HG03025 (cell line): ENCODE results near the gene RIMS4.
"Not testable (repeated sequence)": the region's sequence is repeated elsewhere in the genome, so short reads cannot be mapped to it uniquely, and the experiment has no call there.

Source experiments
- ATAC-seq: cut with Tn5 transposase; IDR thresholded peaks from one replicate; pipeline ENCODE4 v1.9.1; 2021; ENCODE audit warnings: mild to moderate bottlenecking, moderate library complexity; ENCODE audit not compliant: unreplicated experiment, low FRiP score

The RIMS4 gene

DNA sequence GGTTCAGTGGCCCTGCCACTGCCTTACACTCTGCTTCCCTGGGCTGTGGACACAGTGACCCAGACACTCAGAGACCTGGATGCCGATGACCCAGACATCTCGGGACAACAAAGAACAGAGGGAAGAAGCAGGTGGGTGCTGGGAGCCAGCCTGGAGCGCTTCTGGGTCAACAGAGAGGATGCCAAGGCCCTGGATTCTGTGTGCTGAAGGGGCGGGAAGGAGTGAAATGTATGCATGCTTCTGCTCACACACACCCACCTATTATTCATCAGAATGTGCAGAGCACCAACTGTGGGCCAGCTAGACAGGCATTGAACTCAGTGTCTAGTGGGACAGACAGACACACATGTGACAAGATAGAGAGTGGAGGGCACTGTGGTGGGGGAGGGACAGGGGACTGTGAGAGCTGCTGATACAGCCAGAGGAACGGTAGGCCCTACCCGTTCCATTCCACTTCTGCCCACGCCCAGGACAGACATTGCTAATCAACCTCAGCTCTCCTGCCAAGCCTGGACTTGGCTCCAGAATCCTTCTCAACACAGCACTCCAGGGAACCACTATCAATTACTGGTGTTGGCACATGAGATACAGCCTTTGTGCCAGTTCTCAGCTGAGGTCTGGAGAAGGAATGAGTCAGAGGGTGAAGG lies 44.5 kb downstream of the RIMS4 start:
- ATAC-seq: no peak

DNA sequence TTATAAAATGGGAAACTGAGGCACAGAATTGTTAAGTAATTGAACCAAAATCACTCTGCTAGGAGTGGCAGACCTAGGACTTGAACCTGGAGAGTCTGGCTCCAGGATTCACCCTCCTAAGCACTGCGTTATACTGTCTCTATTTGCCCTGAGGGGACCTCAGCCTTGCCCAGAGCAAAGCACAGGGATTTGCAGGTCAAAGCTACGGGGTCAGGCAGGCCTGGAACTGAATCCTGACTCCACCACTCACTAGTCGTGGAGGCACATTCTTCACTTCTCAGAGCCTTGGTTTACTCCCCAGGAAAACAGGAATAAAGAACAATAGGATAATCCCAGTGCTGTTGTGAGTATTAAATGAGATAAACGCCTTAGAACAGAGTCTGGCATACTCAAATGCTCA lies 45.3 kb downstream of the RIMS4 start:
- ATAC-seq: no peak

DNA sequence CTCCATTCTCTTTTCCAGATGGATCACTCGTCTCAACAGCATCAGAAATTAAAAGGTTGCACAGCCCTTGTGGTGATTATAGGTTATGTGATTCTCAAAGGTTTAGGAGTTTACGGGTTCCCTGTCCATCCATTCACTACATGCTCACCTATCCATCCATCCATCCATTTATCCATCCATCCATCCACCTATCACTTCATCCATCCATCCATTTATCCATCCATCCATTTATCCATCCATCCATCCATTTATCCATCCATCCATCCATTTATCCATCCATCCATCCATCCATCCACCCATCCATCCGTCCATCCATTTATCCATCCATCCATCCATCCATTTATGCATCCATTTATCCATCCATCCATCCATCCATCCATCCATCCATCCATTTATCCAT lies 46.5 kb downstream of the RIMS4 start:
- ATAC-seq: not testable (repeated sequence)

DNA sequence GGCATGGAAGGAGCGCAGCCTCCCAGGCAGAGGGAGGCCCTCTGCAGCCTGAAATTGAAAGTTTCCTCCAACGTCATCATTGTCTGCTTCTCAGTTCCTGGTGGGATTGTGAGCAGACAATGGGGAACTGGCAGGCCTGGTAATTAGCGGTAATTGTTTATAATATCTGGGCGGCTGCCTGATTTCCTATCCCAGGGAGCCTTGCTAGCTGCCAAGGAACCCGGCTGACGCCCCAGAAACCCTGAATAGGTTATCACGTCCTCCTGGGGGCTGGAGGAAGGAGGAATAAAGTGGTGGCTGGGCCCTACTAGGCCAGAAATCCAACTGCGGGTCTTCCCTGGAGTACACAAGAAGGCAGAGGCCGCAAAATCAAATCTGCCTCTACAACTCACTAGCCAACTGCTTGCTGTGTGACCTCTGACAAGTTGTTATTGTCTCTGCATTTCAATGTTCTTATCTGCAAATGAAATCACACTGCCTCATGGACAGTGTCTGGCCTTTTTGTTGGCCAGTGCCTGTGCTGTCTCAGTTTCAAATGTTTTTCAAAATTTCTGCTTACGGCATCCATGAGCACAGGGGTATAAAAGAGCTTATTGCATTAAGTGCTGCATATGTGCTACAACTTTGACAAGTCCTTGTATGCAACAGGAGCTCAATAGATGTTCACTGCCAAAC lies 47.7 kb downstream of the RIMS4 start:
- ATAC-seq: no peak

DNA sequence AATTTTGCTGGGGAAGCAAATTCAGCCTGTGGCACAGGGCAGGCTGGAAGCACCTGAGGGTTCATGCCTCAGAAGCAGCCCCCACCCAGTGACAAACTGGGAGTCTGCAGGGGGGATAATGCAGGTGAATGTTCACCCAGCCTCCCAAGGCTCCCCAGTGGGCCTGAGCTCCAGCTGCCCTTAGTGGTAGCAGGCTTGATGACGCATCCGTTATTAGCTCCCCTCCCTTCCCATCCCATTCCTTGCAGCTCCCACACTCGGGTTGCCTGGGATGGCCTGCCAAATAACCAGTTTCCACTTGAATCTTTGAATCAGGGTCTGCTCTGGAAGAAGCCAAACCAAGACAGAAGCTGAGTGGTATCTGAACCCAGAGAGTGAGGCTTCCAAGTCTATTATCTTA lies 48.9 kb downstream of the RIMS4 start:
- ATAC-seq: no peak

DNA sequence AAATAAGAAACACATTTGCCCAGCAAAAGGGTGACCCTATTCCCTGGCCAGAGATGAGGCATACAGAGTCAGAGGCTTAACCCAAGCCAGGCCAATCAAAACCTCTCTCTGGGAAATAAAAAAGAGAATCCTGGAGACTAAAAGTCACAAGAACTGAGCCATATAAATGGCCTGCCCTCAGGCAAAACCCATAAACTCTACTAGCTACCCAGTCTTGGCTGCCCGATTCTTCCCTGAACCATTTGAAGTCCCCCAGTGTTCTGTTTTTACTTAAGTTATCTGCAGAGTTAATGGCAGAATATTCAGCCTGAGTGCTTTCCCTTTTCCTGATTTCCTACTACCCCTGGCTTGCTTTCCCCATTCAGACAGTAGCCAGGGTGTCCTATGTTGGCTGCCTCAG lies 50.8 kb downstream of the RIMS4 start:
- no peak for ATAC-seq

DNA sequence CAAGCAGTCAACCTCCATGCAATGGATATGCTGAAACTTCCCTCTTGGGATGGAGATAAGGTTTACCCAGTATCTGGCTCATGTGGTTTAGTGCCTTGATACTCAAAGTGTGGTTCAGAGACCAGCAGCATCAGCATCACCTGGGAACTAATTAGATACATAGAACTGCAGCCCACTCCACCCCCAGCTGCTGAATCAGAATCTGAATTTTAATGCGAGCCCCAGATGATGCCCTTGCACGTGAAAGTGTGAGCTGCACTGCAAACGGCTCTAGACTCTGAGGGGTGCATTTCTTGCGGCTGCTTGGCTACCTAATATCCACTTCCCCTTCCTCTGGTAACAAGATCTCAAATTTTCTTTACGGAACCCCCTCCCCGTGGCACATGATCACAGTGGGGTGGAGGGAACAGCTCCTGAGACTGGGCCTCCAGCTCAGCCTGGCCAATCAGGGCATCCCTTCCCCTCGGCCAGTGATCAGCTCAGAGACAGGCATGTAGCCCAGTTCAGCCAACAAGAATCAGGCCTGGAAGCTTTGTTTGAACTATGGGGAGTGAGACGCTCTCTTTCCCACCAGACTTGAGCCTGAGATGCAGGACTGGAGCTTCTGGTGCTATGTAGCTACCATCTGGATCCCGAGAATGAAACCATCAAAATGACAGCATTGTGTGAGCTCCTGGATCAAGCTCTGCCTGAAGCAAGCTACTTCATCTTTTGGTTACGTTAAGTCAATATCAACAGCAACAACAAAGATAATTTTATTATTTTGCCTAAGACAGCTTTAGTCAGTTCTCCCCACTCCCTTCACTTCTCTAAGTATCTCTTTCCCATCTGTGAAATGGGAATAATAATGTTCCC lies 51.9 kb downstream of the RIMS4 start:
- ATAC-seq: no peak

DNA sequence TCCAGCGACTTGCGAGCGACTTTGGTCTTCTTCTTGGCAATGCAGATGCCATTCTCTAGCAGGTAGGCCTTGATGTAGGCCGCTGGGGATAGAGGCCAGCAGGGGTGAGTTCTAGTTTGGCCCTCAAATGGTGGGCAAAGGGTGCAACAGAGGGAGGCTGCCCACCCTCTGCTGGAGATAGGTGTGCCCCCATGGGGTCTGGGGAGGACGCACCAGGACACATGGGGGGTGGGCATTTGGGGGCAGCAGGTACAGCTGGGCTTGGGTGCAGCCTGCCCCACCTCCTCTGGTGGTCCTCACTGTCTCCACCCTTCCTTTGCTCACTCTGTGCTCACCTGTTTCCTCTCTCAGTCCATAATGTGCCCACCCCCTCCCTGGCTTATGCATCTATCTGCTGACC lies 53.4 kb downstream of the RIMS4 start:
- ATAC-seq: no peak

DNA sequence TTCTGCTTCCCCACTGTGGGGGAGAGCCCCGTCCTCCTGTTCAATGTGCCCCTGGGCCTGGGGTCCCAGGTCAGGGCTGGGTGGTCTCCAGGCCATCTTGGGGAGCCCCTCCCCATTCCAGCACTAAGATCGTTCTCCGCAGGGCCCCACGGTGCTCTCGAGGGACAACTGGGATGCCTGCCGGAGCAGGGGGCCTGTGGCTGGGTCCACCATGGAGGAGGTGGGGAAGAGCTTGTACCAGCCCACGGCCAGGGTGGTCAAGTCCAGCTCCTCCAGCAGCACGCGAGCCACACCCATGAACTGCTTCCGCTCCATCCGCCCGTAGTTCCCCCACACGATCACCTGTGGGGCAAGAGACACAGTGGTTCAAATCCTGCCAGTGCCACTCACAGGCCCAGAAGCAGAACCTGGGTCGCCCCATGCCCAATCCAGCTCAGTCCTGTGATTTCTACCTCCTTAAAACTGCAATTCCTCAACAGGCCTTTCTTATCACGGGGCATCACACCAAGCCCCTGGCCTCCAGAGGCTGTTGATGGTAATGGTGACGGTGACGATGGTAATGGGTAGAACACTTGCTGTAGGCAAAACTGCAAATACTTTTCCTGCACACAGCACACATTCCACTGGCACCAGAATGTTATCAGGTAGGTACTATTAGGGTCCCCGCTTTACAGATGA lies 54.2 kb downstream of the RIMS4 start:
- ATAC-seq: no peak

DNA sequence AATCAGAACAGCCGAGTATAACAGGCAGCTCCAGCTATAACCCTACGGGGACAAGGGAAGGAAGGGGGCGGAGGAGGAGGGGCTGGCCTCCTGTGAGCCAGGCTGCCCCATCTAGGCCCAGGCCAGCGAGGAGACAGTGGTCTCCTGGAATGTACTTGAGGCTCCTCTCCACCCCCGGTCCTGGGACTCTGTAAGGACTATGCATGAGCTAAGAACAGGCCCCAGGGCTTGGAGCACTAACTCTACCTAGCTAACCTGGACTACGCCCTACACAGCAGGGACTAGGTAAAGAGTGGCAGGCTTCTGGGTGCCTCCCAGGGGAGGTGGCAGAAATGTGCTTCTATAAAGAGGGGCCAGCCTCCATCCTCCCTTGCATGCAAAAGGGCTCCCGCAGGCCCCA lies 55.8 kb downstream of the RIMS4 start:
- no peak for ATAC-seq

DNA sequence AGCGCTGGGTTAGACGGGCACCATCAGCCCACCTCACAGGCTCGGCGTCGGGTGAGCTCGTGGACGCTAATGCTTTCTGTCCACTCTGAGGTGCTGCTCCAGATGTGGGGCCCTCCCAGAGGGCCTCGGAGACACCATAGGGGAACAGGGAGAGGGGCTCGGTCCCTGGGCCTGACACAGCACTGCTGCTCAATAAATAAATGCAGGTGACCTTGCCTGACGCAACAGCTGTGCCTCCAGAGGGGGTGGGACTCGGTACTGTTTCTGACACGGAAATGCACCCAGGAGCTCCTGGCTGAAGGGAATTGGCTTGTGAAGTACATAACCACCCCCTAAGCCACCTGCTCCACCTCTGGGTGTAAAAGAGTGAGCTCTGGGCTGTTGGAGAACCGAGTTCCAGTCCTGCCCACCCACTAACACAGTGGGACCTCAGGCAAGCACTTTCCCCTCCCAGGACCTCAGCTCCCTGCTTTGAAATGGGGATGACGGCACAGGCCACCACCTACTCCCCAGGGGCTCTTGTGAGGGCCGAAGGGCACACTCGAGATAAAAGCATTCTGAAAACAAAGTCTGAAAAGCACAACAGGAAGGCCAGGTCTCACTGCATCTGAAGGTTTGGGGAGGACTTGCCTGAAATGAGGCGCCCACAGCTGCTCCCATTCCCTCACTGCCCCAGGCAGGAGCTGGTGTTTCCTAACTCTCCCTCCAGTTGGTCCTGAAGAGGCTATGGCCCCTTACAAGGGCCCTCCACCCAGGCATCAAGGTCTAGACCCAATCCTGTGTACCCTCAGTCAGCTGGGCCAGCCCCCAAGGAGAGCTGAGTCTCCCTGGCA lies 58.0 kb downstream of the RIMS4 start:
- ATAC-seq: no peak

DNA sequence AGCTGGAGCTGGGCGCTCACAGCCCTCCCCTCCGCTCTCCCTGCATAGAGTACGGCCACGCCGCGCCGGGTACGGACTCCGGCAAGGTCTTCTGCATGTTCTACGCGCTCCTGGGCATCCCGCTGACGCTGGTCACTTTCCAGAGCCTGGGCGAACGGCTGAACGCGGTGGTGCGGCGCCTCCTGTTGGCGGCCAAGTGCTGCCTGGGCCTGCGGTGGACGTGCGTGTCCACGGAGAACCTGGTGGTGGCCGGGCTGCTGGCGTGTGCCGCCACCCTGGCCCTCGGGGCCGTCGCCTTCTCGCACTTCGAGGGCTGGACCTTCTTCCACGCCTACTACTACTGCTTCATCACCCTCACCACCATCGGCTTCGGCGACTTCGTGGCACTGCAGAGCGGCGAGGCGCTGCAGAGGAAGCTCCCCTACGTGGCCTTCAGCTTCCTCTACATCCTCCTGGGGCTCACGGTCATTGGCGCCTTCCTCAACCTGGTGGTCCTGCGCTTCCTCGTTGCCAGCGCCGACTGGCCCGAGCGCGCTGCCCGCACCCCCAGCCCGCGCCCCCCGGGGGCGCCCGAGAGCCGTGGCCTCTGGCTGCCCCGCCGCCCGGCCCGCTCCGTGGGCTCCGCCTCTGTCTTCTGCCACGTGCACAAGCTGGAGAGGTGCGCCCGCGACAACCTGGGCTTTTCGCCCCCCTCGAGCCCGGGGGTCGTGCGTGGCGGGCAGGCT lies 60.1 kb downstream of the RIMS4 start:
- ATAC-seq: no peak

DNA sequence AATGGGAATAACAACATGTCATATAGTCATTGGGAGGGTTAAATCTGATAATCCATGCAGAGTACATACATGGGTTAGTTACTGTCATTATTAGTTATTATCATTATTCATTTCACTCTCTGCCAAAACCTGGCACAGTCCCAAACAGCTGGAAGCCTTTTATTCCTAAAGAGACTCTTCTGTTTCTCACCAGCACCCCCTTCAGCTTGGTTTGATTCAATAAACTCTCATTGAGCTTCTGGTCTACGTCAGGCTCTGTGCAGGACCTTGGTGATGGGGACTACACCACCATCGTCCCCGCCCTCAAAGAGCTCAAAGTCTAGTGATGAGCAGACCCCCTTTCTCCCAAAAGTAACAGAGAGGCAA lies 62.4 kb downstream of the RIMS4 start:
- no peak for ATAC-seq

DNA sequence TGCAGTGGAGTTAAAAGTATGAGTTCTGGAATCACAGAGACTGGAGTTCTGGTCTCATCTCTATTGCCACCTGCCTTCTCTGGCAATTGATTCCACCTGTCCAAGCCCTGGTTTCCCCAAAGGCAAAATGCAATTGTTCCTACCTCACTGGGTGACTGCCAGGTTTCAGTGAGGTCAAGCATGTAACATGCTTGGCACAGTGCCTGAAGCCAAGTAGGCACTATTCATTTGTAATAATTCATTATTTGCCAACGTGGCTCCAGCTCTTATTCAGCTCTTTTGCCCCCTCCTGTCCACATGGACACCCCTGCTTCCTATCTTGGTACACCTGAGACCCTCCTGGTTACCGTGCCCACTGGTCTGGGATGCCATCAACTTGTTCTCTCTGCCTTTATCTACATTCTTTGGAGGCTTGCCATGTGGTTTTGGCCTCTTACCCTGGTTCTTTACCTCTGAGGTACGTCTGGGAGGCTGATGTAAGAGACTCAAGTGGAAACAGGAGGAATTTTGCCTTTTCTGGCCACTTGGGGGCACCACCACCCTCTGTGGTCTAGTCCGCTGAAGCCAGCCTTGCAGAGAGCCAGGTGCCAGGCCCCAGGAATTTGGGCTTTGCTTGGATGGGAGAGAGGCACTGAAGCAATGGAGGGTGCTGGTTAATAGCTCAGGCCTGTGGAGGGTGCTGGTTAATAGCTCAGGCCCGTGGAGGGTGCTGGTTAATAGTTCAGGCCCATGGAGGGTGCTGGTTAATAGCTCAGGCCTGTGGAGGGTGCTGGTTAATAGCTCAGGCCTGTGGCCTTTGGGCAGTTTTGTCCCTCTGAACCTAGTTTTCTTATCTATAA lies 63.0 kb downstream of the RIMS4 start:
- ATAC-seq: no peak

DNA sequence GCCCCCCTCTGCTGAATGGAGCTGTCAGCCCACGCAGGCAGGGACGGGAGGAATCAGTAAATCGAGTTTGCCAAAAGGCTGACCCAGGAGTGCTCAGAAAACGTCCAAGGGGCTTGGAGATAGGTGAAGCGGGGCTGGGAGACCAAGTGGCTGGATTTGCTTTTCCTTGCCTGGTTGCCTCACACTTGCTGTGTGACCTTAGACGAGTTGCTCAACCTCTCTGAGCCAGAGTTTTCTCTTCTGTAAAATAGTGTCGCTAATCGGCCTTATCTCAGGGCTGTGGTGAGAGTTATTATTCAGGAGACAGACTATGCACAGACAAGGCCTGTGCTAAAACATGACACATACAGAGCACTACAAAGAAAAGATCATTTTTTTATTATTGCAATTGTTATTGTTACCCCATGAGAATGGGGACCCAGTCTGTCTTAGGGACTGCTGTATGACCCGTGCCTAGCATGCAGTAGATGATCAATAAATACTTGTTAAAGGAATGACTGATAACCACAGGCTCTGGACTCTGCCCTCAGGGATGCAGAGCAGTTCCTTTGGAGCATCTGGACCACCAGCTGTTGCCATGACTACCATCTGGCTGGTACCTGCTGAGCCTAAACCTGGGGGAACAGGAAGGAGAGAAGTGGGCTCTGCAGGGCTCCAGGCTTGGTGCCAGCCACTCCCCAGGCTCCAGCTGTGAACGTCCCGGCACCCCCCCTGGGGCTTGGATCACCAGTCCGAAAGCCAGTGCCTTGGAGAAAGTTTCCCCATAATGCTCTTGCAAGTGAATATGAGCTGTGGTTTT lies 63.8 kb downstream of the RIMS4 start:
- ATAC-seq: no peak

DNA sequence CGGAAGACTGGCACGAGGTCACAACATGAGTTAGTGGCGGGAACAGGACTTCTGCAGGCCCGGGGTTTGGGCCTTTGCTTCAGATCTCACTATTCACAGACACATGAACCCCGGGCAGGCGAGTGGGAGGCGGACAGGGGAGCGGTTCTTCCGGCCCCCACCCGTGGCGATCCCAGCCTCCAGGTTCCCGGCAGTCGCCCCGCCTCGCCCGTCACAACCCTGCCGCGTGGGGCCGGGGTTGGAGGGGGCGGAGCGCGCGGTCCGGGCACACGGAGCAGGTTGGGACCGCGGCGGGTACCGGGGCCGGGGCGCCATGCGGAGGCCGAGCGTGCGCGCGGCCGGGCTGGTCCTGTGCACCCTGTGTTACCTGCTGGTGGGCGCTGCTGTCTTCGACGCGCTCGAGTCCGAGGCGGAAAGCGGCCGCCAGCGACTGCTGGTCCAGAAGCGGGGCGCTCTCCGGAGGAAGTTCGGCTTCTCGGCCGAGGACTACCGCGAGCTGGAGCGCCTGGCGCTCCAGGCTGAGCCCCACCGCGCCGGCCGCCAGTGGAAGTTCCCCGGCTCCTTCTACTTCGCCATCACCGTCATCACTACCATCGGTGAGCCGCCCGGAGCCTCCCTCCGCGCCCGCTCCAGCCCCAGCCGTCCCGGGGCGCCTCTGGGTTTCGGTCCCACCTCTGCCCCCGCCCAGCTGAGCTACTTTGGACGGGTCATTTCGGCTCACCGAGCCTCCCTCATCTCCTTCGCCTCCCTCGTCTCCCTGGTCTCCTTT lies 64.6 kb downstream of the RIMS4 start, which contains the start of gene KCNK15:
Gene KCNK15, plus strand, starts transcription at position 268 of the 769 bp plus-strand sequence. Its CDS starts 46 bp downstream, at position 314.
- ATAC-seq: no peak

DNA sequence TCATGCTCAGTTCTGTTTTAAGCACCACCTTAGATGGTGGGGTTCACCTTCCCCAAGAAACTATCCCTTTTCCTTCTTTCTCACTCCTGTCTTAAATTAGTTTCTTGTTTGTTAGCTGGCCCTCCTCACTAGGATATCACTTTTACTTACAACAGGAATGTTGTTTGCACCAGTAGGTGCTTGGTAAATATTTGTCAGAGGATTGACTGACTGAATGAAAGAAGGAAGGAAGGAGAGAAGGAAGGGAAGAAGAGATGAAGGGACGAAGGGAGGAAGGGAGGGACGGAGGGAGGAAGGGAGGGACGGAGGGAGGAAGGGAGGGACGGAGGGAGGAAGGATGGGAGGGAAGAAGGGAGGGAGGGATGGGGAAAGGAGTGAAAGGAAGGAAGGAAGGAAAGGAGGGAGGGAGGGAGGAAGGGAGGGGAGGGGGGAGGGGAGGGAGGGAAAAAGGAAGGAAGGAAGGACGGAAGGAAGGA lies 65.2 kb downstream of the RIMS4 start:
- no peak for ATAC-seq
